GM18526 (cell line): ENCODE measurements around the gene PTPRJ.

ENCODE experiments used
- POLR2A ChIP-seq: IDR thresholded peaks from 3 replicates; pipeline ENCODE4 v1.6.1; 2011; ENCODE audit not compliant: insufficient read length; ENCODE audit errors: extremely low read depth

Gene PTPRJ

GRCh38 chr11:48004456-48004855 is 24.1 kb downstream of the PTPRJ start:
- no peak for TF ChIP-seq POLR2A

- TF ChIP-seq POLR2A = no peak
Observed at GRCh38 chr11:48005136-48005535, 24.8 kb downstream of the PTPRJ start.

GRCh38 chr11:48005831-48006270 is 25.5 kb downstream of the PTPRJ start:
- no peak for TF ChIP-seq POLR2A

DNA sequence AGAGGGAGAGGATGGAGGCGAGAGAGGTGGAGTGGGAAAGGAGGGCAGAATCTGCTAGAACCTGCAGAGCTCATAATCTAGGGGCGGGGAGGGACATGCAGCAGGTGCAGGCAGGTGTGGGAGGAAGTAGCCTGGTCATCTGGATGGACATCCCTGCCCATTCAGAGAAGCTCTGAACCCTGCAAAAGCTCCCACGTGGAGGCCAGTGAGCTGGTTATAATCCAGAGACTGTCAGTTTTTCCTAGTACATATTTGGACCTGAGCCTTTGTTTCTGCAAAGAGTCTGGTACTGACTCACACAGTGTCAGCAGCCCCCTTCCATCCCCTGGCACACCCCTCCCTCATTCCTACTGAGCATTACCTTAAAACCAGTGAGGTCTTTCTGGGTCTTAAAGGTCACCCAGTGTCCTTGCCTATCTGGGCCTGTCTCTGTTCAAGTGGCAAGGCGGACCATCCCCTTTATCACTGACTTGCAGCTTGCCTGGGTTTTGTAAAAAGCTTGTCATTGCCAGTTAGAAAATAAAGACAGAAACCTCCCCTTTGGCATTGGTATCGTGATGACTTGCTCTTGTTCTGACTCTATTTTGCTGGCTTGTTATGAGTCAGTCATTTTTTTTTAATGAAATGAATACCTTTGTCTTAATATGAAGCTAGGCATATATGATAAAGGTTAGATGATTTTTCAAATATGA is 26.1 kb downstream of the PTPRJ start:
- no peak for TF ChIP-seq POLR2A

DNA sequence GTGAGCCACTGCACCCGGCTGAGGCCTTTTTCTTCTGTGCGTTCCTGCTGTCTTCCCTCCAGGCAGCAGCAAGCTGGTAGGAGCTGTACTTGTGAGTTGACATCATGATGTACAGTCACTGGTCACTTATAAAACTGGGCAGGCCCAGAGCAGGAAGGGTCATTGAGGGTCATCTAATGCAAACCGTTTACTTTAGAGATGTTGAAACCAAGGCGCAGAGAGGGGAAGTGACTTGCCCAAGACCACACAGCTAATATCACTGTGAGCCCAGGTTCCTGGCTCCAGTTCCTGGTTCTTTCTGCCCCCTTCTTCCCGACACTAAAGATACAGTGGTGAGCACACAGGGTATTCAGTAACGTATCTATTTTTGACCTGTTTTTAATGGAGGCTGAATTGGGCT is 27.3 kb downstream of the PTPRJ start:
- TF ChIP-seq POLR2A = no peak

- TF ChIP-seq POLR2A = no peak
Observed at GRCh38 chr11:48008951-48009270, 28.6 kb downstream of the PTPRJ start.

GRCh38 chr11:48011102-48011797 is 30.9 kb downstream of the PTPRJ start:
- no peak for TF ChIP-seq POLR2A

DNA sequence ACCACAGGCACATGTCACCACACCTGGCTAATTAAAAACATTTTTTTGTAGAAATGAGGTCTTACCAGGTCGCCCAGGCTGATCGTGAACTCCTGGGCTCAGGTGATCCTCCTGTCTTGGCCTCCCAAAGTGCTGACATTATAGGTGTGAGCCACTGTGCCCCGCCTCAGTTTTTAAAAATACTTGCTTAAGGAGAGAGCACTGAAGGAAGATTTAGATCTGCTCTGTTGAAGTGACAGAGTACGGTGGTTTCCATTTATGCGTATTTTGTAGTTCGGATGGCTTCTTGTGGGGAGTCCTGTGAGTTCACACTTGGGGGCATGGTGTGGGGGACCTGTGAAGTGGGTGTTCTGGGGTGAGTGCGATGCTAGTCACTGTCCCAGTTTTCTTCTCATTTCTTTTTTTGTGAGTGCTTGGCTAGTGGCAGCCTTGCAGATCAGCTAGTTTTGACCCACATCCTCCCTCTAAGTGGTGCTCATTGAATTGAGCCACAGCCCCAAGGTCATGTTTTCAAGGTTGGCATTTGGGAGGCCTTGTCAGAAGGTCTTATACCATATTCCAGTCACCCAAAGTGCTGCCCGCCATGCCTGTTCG is 31.5 kb downstream of the PTPRJ start:
- no peak for TF ChIP-seq POLR2A

DNA sequence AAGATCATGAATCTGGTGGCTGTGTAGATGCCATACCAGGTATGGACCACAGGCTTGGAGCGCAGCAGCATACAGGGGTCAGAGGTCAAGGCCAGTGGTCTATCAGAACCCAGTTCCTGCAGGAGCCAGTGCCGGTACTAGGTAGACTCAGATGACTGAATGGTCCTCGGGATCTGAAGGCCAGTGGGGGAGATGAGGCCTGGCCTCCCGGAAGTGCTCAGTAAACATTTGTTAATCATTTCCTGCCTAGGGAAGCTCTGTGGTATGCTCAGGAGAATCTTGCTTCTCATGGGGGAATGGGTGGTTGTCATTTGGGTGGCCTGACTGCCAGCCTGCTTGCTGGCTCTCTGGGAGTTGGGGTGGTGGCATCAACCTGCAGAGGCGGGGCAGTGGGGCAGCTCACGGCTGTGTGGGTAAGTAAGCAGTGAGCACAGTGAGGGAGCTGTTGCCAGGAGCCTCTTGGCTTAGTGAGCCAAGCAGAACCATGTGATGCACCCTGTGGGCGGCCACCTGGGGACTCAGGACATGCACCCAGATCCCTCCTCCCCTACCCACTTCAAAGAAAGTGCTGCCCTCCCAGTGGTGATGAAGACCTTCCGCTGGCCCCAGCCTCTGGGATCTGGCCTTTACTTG is 33.0 kb downstream of the PTPRJ start:
- no peak for TF ChIP-seq POLR2A

GRCh38 chr11:48014917-48015316 is 34.6 kb downstream of the PTPRJ start:
- no peak for TF ChIP-seq POLR2A

- TF ChIP-seq POLR2A = no peak
Observed at GRCh38 chr11:48017105-48017830, 36.9 kb downstream of the PTPRJ start.

- TF ChIP-seq POLR2A = no peak
Observed at GRCh38 chr11:48017831-48018527, 37.6 kb downstream of the PTPRJ start.

GRCh38 chr11:48018528-48019216 is 38.3 kb downstream of the PTPRJ start:
- no peak for TF ChIP-seq POLR2A

DNA sequence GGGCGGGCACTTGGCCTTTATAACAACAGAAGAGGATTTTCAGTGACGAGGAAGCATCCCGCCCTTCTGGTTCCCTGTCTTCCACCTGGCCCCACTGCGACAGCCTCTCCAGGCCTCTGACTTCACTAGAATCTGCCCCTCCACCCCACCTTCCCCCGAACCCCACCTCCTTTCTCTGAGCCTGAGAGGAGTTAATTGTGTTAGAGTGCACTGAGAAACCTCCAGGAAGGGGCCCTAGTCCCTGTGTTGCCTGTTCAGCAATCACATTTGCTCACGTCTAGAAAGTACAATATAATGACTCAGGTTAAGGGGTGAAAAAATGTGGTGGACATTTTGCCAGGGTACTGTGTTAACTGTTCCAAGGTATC is 38.8 kb downstream of the PTPRJ start:
- no peak for TF ChIP-seq POLR2A

- TF ChIP-seq POLR2A = no peak
Observed at GRCh38 chr11:48019595-48019994, 39.2 kb downstream of the PTPRJ start.
